Activated T-cell treated with anti-CD3 and anti-CD28 coated beads, Interleukin-2, amount 50 U/mL, for 72 hours (primary cell): Measurements from ENCODE around the gene GPR4. TPM values are rescaled to one million over a fixed set of nuclear protein-coding genes. Genes with fewer than 3 reads are reported as not detected.
"Not testable (repeated sequence)": the region's sequence is repeated elsewhere in the genome, so short reads cannot be mapped to it uniquely, and the experiment has no call there.

ENCODE experiments used
- ATAC-seq, 2 donors: fragments of 150-1000 bp; cut with Tn5 transposase; replicated peaks in 1 of 2; 2 replicates each; pipeline ENCODE4 v1.10.0; 2021; ENCODE audit warnings: moderate library complexity in 2 of 2, mild to moderate bottlenecking in 1 of 2
- DNase-seq, 2 donors: peaks; one replicate each; pipeline ENCODE4 v3.0.0; 2021 to 2022; ENCODE audit warnings: mixed read lengths in 1 of 2
- H3K27ac Mint-ChIP-seq: one replicate; pipeline ENCODE4 v1.8.0; 2022; ENCODE audit warnings: mild to moderate bottlenecking, moderate library complexity, mixed read lengths
- H3K27me3 Mint-ChIP-seq: one replicate; pipeline ENCODE4 v1.8.0; 2022; ENCODE audit warnings: low read depth, mixed read lengths
- H3K36me3 Mint-ChIP-seq, 2 donors: one replicate each; pipeline ENCODE4 v1.8.0; 2022; ENCODE audit warnings: mixed read lengths in 2 of 2, mild to moderate bottlenecking in 1 of 2; ENCODE audit not compliant: insufficient read depth in 2 of 2
- H3K4me1 Mint-ChIP-seq: one replicate; pipeline ENCODE4 v1.8.0; 2022; ENCODE audit warnings: low read depth, mixed read lengths
- H3K4me3 Mint-ChIP-seq, 2 donors: one replicate each; pipeline ENCODE4 v1.8.0; 2022; ENCODE audit warnings: mild to moderate bottlenecking in 2 of 2, mixed read lengths in 2 of 2, moderate library complexity in 2 of 2
- H3K9me3 Mint-ChIP-seq, 2 donors: one replicate each; pipeline ENCODE4 v1.8.0; 2022; ENCODE audit warnings: mixed read lengths in 2 of 2
- total RNA-seq, 2 donors: library from RNA; stranded (reverse); gene quantifications; one replicate each; pipeline ENCODE4 v1.2.3, GENCODE V29; 2022

The GPR4 gene
- total RNA-seq, 2 donors from 2014 or later: 0.07 TPM; not detected in 1

DNA sequence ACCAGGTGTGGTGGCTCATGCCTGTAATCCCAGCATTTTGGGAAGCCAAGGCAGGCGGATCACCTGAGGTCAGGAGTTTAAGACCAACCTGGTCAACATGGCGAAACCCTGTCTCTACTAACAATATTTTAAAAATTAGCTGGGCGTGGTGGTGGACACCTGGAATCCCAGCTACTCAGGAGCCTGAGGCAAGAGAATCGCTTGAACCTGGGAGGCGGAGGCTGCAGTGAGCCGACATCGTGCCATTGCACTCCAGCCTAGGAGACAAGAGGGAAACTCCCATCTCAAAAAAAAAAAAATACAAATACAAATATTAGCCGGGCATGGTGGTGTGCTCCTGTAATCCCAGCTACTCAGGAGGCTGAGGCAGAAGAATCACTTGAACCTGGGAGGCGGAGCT, 13.0 kb upstream of the GPR4 start:
- H3K4me3 Mint-ChIP-seq, ATAC-seq, H3K9me3 Mint-ChIP-seq, H3K27me3 Mint-ChIP-seq, H3K27ac Mint-ChIP-seq, DNase-seq: not testable (repeated sequence)
- peaks cover 23% of the 10 kb centered on the region for H3K4me1 Mint-ChIP-seq
- H3K36me3 Mint-ChIP-seq: peaks cover 19 to 49% of the 10 kb centered on the region in 2 donors

DNA sequence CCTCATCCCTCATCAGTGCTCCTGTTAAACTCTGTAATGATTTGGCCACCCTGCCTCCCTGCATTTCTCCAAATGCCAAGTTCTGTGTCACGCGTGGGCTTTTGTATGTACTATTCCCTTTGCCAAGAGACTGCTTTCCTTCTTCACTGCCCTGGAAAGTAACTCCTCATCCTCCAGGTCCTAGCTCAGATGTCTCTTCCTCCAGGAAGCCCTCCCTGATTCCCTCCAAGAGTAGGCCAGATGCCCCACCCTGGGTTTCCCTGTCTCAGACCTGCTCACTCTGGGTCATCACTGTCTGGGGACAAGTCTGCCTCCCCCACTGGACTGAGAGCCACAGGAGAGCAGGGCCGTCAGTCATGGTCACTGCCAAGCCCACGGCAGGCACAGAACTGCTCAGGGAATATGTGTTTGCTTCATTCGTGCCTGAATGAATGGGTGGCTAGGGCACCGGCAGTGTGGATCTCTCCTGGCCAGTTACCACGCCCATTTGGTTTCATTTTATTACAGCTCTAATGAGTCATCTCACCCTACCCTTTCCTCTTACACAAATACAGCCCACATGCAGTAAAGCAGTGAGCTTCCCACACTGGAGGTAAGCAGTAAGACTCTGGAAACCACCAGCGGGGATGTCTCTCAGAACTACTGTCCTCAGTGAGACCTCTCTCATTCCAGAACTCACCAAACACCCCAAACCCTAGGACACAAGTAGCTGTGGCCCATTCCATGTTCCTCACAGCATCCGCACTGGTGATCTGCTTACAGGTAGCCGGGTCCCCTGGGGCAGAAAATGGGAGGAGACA, 12.1 kb upstream of the GPR4 start:
- Mint-ChIP-seq H3K27me3 (no peaks in the 10 kb centered on the region), H3K36me3 (peaks cover 25 to 52% of the 10 kb centered on the region in 2 donors), H3K4me1 (peaks cover 23% of the 10 kb centered on the region), H3K9me3 (peaks cover 2 to 4% of the 10 kb centered on the region in 2 donors), H3K4me3 (peak overlapping the region; percentile 72 to 84), H3K27ac (peak overlapping the region; percentile 96)
- ATAC-seq (peak; percentile 85 to 87), DNase-seq (peak; percentile 67 to 69)

DNA sequence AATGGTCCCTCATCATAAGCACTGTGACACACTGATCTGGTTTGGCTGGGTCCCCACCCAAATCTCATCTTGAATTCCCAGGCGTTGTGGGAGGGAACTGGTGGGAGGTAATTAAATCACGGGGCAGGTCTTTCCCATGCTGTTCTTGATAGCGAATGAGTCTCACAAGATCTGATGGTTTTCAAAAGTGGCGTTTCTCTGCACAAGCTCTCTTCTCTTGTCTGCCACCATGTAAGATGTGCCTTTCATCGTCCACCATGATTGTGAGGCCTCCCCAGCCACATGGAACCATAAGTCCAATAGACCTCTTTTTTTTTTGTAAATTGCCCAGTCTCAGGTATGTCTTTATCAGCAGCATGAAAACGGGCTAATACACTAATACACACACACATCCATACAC, 6.9 kb upstream of the GPR4 start:
- Mint-ChIP-seq H3K27me3 (no peaks in the 10 kb centered on the region), H3K4me3 (no peak overlapping the region), H3K4me1 (peaks cover 18% of the 10 kb centered on the region), H3K36me3 (peaks cover 17 to 38% of the 10 kb centered on the region in 2 donors), H3K27ac (peak overlapping the region; percentile 61), H3K9me3 (peaks cover 5 to 7% of the 10 kb centered on the region in 2 donors)
- DNase-seq: no peak
- no peak for ATAC-seq

DNA sequence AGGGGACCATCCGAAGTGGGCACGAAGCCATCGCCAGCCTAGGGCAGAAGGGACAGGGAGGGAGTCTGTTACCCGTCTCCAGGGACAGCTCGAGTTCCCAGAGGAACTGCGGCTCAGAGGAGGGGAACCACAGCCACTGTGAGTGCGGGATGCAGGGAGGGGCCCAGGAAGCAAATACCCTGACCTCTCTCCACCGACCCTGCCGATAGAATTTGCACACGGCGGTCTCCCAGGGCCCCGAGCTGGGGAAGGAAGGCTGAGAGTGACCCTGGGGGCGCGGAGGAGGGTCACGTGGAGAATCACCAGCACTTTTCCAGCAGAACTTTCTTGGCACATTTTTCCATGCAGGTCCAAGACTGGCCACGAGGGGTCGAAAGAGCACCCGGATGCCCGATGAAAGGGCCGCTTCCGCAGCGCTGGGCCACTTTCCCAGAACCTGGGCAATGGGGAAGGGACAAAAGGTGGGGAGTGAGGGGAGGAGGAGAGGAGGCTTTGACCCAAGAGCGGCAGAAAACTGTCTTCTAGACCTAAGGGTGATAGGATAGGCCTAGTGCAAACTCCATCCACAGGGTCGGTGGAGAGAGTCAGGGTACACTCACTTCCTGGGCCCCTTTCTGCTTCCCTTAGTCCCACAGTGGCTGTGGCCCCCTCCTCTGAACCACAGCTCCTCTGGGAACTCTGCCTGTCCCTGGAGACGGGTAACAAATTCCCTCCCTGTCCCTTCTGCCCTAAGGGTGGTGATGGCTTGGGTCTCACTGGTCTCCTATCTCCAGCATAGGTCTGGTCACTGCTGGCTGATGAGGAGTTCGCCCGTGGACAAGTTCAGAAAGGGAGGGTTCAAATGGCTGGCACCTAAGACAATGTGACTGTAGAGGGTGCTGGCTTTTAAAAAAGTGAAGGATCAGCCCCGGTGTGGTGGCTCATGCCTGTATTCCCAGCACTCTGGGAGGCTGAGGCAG, 5.3 kb upstream of the GPR4 start:
- Mint-ChIP-seq H3K36me3 (peaks cover 13 to 32% of the 10 kb centered on the region in 2 donors), H3K4me1 (peaks cover 13% of the 10 kb centered on the region), H3K4me3 (peak overlapping the region; percentile 37 to 51), H3K9me3 (peaks cover 5 to 7% of the 10 kb centered on the region in 2 donors), H3K27ac (peak overlapping the region; percentile 46), H3K27me3 (peaks cover 14% of the 10 kb centered on the region)
- DNase-seq (peak; percentile 23 to 58), ATAC-seq (peak; percentile 48 to 74)

DNA sequence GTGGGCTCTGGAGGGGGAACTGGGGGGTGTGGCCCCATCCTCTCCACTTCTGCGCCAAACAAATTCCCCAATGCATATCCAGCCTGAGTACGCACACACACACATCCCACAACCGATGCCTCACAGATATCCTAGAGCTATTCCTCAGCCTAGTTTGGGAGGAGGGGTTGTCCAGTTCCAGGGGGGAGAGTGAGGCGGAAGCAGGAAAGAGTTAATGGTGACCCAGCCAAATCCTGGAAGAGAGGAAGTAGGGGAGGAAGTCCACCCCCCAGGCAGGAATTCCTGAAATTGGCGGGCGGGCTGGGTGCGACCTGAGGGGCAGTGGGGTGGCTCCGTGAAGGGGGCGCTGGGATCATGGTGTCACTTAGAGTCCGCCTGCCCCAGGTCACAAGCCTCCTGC, 897 bp downstream of the GPR4 start:
- Mint-ChIP-seq H3K27me3 (peaks cover 76% of the 10 kb centered on the region), H3K4me3 (peak overlapping the region in 1 of 2 donors; percentile 46), H3K27ac (no peak overlapping the region)

DNA sequence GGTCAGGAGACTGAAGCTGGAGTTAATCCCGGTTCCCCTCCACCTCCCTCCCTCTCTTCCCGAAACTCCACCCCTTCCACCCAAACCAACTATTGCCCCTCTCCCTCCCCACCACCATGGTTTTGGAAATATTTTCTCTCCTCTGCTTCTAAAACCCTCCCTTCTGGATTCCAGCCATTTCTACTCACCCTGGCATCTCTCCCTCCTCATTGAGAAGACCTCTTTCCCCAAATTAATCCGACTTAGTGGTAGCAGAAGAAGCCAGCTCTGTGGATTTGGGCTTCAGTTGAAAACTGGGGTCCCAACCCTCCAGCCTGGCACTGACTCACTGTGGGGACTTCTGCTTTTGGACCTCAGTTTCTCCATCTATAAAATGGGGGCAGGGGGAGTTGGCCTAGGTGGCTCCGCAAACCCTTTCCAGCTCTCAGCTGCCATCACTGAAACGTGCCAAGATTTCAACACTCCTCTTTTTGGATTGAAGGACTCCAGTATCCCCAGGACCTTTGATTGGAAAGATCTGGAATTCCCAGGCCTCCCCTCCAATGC, 1.6 kb downstream of the GPR4 start:
- no peak for ATAC-seq
- peaks cover 41% of the 10 kb centered on the region for H3K4me1 Mint-ChIP-seq
- H3K36me3 Mint-ChIP-seq: peaks cover 2 to 3% of the 10 kb centered on the region in 2 donors
- H3K27me3 Mint-ChIP-seq: peaks cover 83% of the 10 kb centered on the region
- no peak overlapping the region for H3K4me3 Mint-ChIP-seq
- no peaks in the 10 kb centered on the region for H3K9me3 Mint-ChIP-seq
- no peak for DNase-seq
- H3K27ac Mint-ChIP-seq: no peak overlapping the region

More for the DNA sequence above, 897 bp downstream of the GPR4 start:
- ATAC-seq (no peak), DNase-seq (no peak)
- H3K36me3 Mint-ChIP-seq: peaks cover 2 to 3% of the 10 kb centered on the region in 2 donors
- H3K9me3 Mint-ChIP-seq: no peaks in the 10 kb centered on the region
- H3K4me1 Mint-ChIP-seq: peaks cover 41% of the 10 kb centered on the region

- peak overlapping the region; percentile 27 for H3K27ac Mint-ChIP-seq
- peaks cover 41% of the 10 kb centered on the region for H3K4me1 Mint-ChIP-seq
- peaks cover 2 to 3% of the 10 kb centered on the region in 2 donors for H3K36me3 Mint-ChIP-seq
- ATAC-seq (peak in 1 of 2 donors; percentile 18), DNase-seq (no peak)
- no peaks in the 10 kb centered on the region for H3K9me3 Mint-ChIP-seq
- peak overlapping the region; percentile 27 to 37 for H3K4me3 Mint-ChIP-seq
- H3K27me3 Mint-ChIP-seq: peaks cover 86% of the 10 kb centered on the region
Measured at GRCh38 chr19:45599286-45599685, 2.7 kb downstream of the GPR4 start.

DNA sequence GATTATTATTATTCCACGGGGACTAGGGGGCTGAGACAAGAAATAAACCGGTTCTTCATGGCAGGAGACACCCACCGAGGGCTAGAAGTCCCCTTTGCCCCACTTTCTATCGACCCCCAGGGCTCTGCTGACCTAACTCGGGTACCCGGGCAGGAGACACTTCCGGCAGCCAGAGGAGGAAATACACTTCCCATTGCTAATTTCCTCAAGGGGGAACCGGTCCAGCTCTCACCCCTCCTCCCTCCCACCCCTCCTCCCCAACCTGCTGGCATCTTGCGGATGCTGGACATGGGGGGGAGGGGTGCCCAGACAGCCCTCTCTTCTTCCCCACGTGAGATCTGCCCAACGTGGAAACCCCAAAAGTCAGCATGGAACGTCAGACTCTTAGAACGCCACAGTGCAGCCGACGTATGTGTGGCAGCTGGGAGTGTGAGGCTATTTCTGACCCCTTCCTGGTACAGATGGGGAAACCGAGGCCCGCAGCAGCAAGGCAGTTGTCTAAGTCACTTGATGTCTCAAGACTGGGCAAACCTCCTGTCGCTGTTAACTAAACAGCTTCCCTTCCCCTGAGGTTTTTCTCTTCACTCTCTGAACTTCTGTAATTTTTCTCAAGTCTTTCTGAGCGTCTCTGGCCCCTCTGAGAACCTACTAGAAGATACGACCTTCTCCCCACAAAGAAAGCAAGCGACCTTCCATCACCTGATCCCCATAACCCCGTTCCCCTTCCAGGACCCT, 3.6 kb downstream of the GPR4 start:
- Mint-ChIP-seq H3K27me3 (peaks cover 83% of the 10 kb centered on the region), H3K4me3 (peak overlapping the region; percentile 53 to 74), H3K4me1 (peaks cover 41% of the 10 kb centered on the region), H3K9me3 (no peaks in the 10 kb centered on the region), H3K27ac (peak overlapping the region; percentile 11), H3K36me3 (peaks cover 2 to 3% of the 10 kb centered on the region in 2 donors)
- ATAC-seq: peak; percentile 23 to 30
- DNase-seq: no peak

GRCh38 chr19:45597425-45598111, 4.4 kb downstream of the GPR4 start:
- Mint-ChIP-seq H3K36me3 (peaks cover 2 to 3% of the 10 kb centered on the region in 2 donors), H3K27ac (no peak overlapping the region), H3K27me3 (peaks cover 75% of the 10 kb centered on the region), H3K4me3 (peak overlapping the region; percentile 52 to 74), H3K9me3 (no peaks in the 10 kb centered on the region), H3K4me1 (peaks cover 42% of the 10 kb centered on the region)
- ATAC-seq (no peak), DNase-seq (no peak)

GRCh38 chr19:45595814-45596213, 6.2 kb downstream of the GPR4 start:
- peaks cover 0 to 2% of the 10 kb centered on the region in 2 donors for H3K36me3 Mint-ChIP-seq

GRCh38 chr19:45593520-45593919, 8.5 kb downstream of the GPR4 start:
- Mint-ChIP-seq H3K9me3 (no peaks in the 10 kb centered on the region), H3K36me3 (no peaks in the 10 kb centered on the region), H3K27ac (no peak overlapping the region), H3K27me3 (peaks cover 68% of the 10 kb centered on the region), H3K4me3 (no peak overlapping the region), H3K4me1 (peaks cover 32% of the 10 kb centered on the region)
- DNase-seq (no peak), ATAC-seq (no peak)

More at GRCh38 chr19:45595814-45596213, 6.2 kb downstream of the GPR4 start:
- Mint-ChIP-seq H3K27ac (no peak overlapping the region), H3K9me3 (no peaks in the 10 kb centered on the region), H3K4me1 (peaks cover 49% of the 10 kb centered on the region), H3K27me3 (peaks cover 75% of the 10 kb centered on the region), H3K4me3 (no peak overlapping the region)
- ATAC-seq (no peak), DNase-seq (no peak)

DNA sequence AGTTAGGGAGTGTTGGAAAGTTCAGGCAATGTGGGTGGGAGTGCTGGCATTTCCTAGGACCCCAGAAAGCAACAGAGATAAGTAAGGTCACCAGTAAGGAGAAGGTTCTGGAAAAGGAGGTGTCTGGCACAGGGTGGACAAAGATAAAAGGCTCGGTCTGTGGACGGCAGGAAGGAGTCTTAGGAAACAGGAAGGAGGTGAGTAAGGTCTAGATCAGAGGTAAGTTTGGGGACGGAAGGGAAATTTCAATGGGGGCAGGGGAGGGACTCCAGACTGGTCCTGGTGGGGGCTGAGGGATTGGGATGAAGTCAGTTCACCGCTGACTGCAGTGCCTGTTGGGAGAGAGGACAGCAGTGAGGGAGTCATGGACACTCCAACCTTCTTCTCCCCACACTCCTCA, 9.6 kb downstream of the GPR4 start:
- peaks cover 57% of the 10 kb centered on the region for H3K27me3 Mint-ChIP-seq
- peaks cover 21% of the 10 kb centered on the region for H3K4me1 Mint-ChIP-seq
- H3K9me3 Mint-ChIP-seq: no peaks in the 10 kb centered on the region
- H3K27ac Mint-ChIP-seq: no peak overlapping the region
- no peak for ATAC-seq
- H3K4me3 Mint-ChIP-seq: no peak overlapping the region
- H3K36me3 Mint-ChIP-seq: no peaks in the 10 kb centered on the region
- DNase-seq: no peak
